HUES6 (cell line): ENCODE results near the gene ST8SIA1.
"Not testable (repeated sequence)": the region's sequence is repeated elsewhere in the genome, so short reads cannot be mapped to it uniquely, and the experiment has no call there.

Experiments
- H3K27ac ChIP-seq: 2 replicates; pipeline ENCODE4 v1.7.0; 2013; ENCODE audit warnings: low read depth, mild to moderate bottlenecking, low read length, inconsistent platforms
- H3K27me3 ChIP-seq: 2 replicates; pipeline ENCODE4 v1.6.1; 2013; ENCODE audit warnings: low read length; ENCODE audit not compliant: control insufficient read depth, insufficient read depth
- H3K36me3 ChIP-seq: 2 replicates; pipeline ENCODE4 v1.6.1; 2013; ENCODE audit warnings: low read length; ENCODE audit not compliant: control insufficient read depth, insufficient read depth
- H3K4me1 ChIP-seq: 2 replicates; pipeline ENCODE4 v1.6.1; 2013; ENCODE audit warnings: low read length; ENCODE audit not compliant: control insufficient read depth, insufficient read depth
- H3K4me3 ChIP-seq: 2 replicates; pipeline ENCODE4 v1.5.1; 2013; ENCODE audit warnings: low read depth, low read length
- H3K9ac ChIP-seq: one replicate; pipeline ENCODE4 v1.6.1; 2013; ENCODE audit warnings: mild to moderate bottlenecking, low read length
- H3K9me3 ChIP-seq: 2 replicates; pipeline ENCODE4 v1.6.1; 2013; ENCODE audit warnings: low read depth, low read length; ENCODE audit not compliant: control insufficient read depth, insufficient read depth

ST8SIA1 gene, protein sequence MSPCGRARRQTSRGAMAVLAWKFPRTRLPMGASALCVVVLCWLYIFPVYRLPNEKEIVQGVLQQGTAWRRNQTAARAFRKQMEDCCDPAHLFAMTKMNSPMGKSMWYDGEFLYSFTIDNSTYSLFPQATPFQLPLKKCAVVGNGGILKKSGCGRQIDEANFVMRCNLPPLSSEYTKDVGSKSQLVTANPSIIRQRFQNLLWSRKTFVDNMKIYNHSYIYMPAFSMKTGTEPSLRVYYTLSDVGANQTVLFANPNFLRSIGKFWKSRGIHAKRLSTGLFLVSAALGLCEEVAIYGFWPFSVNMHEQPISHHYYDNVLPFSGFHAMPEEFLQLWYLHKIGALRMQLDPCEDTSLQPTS

DNA sequence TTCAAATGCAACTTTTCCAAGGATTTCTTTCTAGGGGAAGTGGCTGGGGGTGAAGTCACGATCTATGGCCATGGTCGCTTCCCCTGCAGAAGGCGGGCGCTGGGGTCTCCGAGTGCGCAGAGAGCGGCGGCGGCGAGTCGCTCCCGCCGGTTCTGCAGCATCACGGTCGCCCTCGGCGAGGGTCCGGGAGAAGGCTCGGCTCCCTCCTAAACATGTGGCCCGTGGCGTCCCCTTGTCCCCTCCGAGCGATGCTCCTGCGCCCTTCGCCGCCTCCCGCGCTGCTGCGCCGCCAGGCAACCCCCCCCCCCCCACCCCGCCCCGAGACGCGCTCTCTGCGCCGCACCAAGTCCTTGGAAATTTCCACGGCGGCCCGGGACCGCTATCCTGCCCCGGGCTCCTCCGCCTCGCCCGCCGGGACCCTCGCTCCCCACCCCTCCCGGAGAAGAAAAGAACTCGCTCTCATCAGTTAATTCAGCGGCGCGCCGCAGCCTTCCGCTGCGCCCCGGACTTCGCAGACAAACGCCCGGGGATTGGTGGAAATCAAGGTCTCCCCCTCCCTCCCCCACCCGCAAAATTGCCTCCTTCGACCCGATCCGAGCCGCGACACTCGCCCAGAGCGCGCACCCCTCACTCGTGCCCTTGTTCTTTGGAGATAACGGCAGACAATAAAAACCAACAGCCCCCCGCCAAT lies at the start of gene ST8SIA1:
Gene ST8SIA1 (minus strand): TSS at position 298 of the 691 bp plus-strand sequence. CDS start 475 bp downstream, outside the sequence.
- no peaks in the 10 kb centered on the region for H3K36me3 ChIP-seq
- H3K4me1 ChIP-seq: 0 out of 2 replicates have a peak, but pooled peaks cover 5% of the 10 kb centered on the region
- peak within 1 kb of the TSS; percentile 87 for H3K4me3 ChIP-seq
- peak within 1 kb of the TSS; percentile 58 for H3K9ac ChIP-seq
- H3K27ac ChIP-seq: no peak within 1 kb of the TSS
- peaks cover 46% of the 10 kb centered on the region for H3K27me3 ChIP-seq
- H3K9me3 ChIP-seq: no peaks in the 10 kb centered on the region

- Histone ChIP-seq H3K27ac (no peak overlapping the region), H3K36me3 (no peaks in the 10 kb centered on the region), H3K4me3 (no peak overlapping the region), H3K9ac (no peak overlapping the region), H3K4me1 (no peaks in the 10 kb centered on the region), H3K27me3 (no peaks in the 10 kb centered on the region), H3K9me3 (no peaks in the 10 kb centered on the region; the same call in 1 of the 2 replicates)
Measured at GRCh38 chr12:22380031-22380430, 45.5 kb upstream of the ST8SIA1 start.

DNA sequence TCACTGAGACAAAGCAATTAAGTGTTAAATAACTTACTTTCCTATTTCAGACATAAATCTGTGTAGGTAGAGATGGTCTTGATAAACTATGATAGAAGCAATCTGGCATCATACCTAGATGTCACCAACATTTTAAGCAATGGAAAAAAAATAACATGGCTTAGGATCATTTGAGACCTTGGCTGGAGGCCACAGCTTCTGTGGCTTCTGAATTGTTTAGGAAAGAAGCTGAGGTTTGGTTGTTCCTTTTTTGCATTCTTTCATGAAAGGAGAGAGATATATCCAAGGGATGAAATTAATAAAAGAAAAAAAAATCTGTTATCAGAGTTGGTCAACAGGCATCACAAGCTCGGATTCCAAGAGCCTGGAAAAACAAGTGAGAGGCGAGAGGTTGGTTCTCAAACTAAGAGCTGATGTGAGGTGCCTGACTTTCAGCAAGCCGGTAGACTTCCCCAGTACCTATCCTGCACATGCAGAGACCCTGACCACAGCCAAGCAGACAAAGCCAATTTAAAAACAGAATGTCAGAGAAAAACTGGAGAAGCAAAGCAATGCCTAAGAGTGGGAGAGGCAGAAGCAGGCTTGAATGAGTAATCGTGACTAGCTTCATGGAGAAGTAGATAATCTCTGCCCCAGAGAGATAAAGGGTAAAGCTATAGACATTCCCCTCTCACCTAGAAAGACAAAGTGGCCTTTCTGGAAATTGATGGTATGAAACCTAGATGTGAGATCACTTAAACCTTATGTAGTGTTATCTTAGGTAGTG lies 43.4 kb upstream of the ST8SIA1 start:
- Histone ChIP-seq H3K4me1 (no peaks in the 10 kb centered on the region), H3K9me3 (no peaks in the 10 kb centered on the region; the same call in 1 of the 2 replicates), H3K36me3 (no peaks in the 10 kb centered on the region), H3K4me3 (no peak overlapping the region), H3K9ac (no peak overlapping the region), H3K27ac (no peak overlapping the region), H3K27me3 (no peaks in the 10 kb centered on the region)

- H3K4me1 ChIP-seq, H3K4me3 ChIP-seq: not testable (repeated sequence)
Measured at GRCh38 chr12:22376596-22377150, 42.2 kb upstream of the ST8SIA1 start.

GRCh38 chr12:22374508-22374907 lies 40.0 kb upstream of the ST8SIA1 start:
- no peaks in the 10 kb centered on the region; the same call in 1 of the 2 replicates for H3K9me3 ChIP-seq
- no peak overlapping the region for H3K27ac ChIP-seq
- no peaks in the 10 kb centered on the region for H3K4me1 ChIP-seq
- no peak overlapping the region for H3K4me3 ChIP-seq
- H3K27me3 ChIP-seq: no peaks in the 10 kb centered on the region
- no peaks in the 10 kb centered on the region for H3K36me3 ChIP-seq
- H3K9ac ChIP-seq: no peak overlapping the region

More at GRCh38 chr12:22376596-22377150, 42.2 kb upstream of the ST8SIA1 start:
- H3K27me3 ChIP-seq, H3K27ac ChIP-seq, H3K36me3 ChIP-seq, H3K9ac ChIP-seq, H3K9me3 ChIP-seq: not testable (repeated sequence)

DNA sequence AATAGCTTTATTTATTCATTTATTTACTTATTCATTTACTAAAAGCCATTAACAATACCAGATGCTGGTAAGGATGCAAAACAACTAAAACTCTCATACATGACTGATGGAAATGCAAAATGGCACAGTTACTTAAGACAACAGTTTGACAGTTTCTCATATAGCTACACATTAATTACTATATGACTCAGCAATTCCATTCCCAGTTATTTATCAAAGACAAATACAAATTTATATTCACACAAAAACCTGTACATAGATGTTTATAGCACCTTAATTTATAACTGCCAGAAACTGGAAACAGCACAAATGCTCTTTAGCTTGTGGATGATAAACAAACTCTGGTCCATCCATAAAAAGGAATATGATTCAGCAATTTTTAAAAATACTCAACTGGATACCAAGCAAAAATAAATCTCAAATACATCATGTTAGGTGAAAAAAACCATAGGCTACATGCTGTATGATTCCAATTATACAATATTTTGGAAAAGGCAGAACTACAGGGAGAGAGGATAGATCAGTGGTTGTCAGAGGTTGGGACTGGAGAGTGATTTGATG lies 37.9 kb upstream of the ST8SIA1 start:
- no peak overlapping the region for H3K9ac ChIP-seq
- H3K9me3 ChIP-seq: no peaks in the 10 kb centered on the region; the same call in 1 of the 2 replicates
- H3K4me1 ChIP-seq: no peaks in the 10 kb centered on the region
- H3K4me3 ChIP-seq: no peak overlapping the region
- no peak overlapping the region for H3K27ac ChIP-seq
- no peaks in the 10 kb centered on the region for H3K27me3 ChIP-seq
- H3K36me3 ChIP-seq: no peaks in the 10 kb centered on the region

DNA sequence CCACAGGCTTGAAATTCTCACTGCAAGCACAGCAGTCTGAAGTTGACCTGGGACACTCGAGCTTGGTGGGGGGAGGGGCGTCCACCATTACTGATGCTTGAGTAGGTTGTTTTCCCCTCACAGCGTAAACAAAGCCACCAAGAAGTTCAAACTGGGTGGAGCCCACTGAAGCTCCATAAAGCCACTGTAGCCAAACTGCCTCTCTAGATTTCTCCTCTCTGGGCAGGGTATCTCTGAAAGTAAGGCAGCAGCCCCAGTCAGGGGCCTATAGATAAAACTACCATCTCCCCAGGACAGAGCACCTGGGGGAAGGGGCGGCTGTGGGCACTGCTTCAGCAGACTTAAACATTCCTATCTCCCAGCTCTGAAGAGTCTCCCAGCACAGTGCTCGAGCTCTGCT lies 31.7 kb upstream of the ST8SIA1 start:
- H3K4me3 ChIP-seq: no peak overlapping the region

GRCh38 chr12:22361785-22362184 lies 27.3 kb upstream of the ST8SIA1 start:
- no peaks in the 10 kb centered on the region for H3K9me3 ChIP-seq
- H3K27me3 ChIP-seq: no peaks in the 10 kb centered on the region
- H3K9ac ChIP-seq: no peak overlapping the region
- H3K4me1 ChIP-seq: peaks cover 5% of the 10 kb centered on the region; the same call in 1 of the 2 replicates
- no peak overlapping the region for H3K27ac ChIP-seq
- no peak overlapping the region for H3K4me3 ChIP-seq
- H3K36me3 ChIP-seq: no peaks in the 10 kb centered on the region

More for the DNA sequence above, 31.7 kb upstream of the ST8SIA1 start:
- no peak overlapping the region for H3K27ac ChIP-seq
- peaks cover 5% of the 10 kb centered on the region; the same call in 1 of the 2 replicates for H3K4me1 ChIP-seq
- no peaks in the 10 kb centered on the region for H3K9me3 ChIP-seq
- H3K27me3 ChIP-seq: no peaks in the 10 kb centered on the region
- no peak overlapping the region for H3K9ac ChIP-seq
- no peaks in the 10 kb centered on the region for H3K36me3 ChIP-seq

- H3K9ac ChIP-seq: no peak overlapping the region
- H3K27ac ChIP-seq: no peak overlapping the region
- H3K27me3 ChIP-seq: no peaks in the 10 kb centered on the region
- H3K36me3 ChIP-seq: no peaks in the 10 kb centered on the region
- peaks cover under 1% of the 10 kb centered on the region; the same call in 1 of the 2 replicates for H3K4me1 ChIP-seq
- H3K4me3 ChIP-seq: no peak overlapping the region
- no peaks in the 10 kb centered on the region for H3K9me3 ChIP-seq
Measured at GRCh38 chr12:22360774-22361173, 26.3 kb upstream of the ST8SIA1 start.

GRCh38 chr12:22357531-22357930 lies 23.0 kb upstream of the ST8SIA1 start:
- Histone ChIP-seq H3K9me3 (no peaks in the 10 kb centered on the region), H3K4me1 (no peaks in the 10 kb centered on the region; the same call in 1 of the 2 replicates), H3K4me3 (no peak overlapping the region), H3K27me3 (no peaks in the 10 kb centered on the region), H3K27ac (no peak overlapping the region), H3K9ac (no peak overlapping the region), H3K36me3 (no peaks in the 10 kb centered on the region)
